ENCODE results near the gene PAQR9.
A peak's percentile ranks its signal among the peaks of the same experiment; 100 is the strongest.

The PAQR9 gene

GRCh38 chr3:142987707-142988106 lies 24.2 kb upstream of the PAQR9 start:
- ATAC-seq (ENCODE audit: insufficient read depth, low read depth), result no peak
- no peak for DNase-seq
- no peaks in the 10 kb centered on the region for H3K79me2 ChIP-seq (ENCODE audit: insufficient read depth, low read length)
- no peaks in the 10 kb centered on the region for H3K4me1 ChIP-seq (ENCODE audit: insufficient read depth, low read length)
- H3K4me2 ChIP-seq (ENCODE audit: insufficient read depth, low read length), result no peak overlapping the region
- H4K20me1 ChIP-seq (ENCODE audit: insufficient read depth, low read length), result no peaks in the 10 kb centered on the region
- H3K36me3 ChIP-seq (ENCODE audit: insufficient read depth, low read length), result no peaks in the 10 kb centered on the region
- TF ChIP-seq CTCF (IDR thresholded peaks at IDR 0.05; ENCODE audit: borderline replicate concordance, extremely low read depth, low read length, poor library complexity, severe bottlenecking) (no peak), EZH2 (IDR thresholded peaks at IDR 0.05; ENCODE audit: borderline replicate concordance, low read depth, low read length, severe bottlenecking) (no peak)
- no peak overlapping the region for H3K27ac ChIP-seq (ENCODE audit: low read length)
- H3K4me3 ChIP-seq (ENCODE audit: low read depth in 1 of 2, low read length in 2 of 2), result no peak overlapping the region
- H2AFZ ChIP-seq (ENCODE audit: low read depth, low read length), result no peak overlapping the region
- no peaks in the 10 kb centered on the region for H3K9me3 ChIP-seq (ENCODE audit: insufficient read depth, low read length, severe bottlenecking)
- H3K9ac ChIP-seq (ENCODE audit: low read depth, low read length), result no peak overlapping the region
- H3K27me3 ChIP-seq (ENCODE audit: insufficient read depth, low read length, poor library complexity), result peaks cover 3% of the 10 kb centered on the region

- H3K79me2 ChIP-seq (ENCODE audit: insufficient read depth, low read length), result no peaks in the 10 kb centered on the region
- peaks cover 3% of the 10 kb centered on the region for H3K27me3 ChIP-seq (ENCODE audit: insufficient read depth, low read length, poor library complexity)
- H3K36me3 ChIP-seq (ENCODE audit: insufficient read depth, low read length), result no peaks in the 10 kb centered on the region
- TF ChIP-seq EZH2 (IDR thresholded peaks at IDR 0.05; ENCODE audit: borderline replicate concordance, low read depth, low read length, severe bottlenecking) (no peak), CTCF (IDR thresholded peaks at IDR 0.05; ENCODE audit: borderline replicate concordance, extremely low read depth, low read length, poor library complexity, severe bottlenecking) (peak; percentile 77)
- H3K9me3 ChIP-seq (ENCODE audit: insufficient read depth, low read length, severe bottlenecking), result no peaks in the 10 kb centered on the region
- no peak for DNase-seq
- H3K4me1 ChIP-seq (ENCODE audit: insufficient read depth, low read length), result no peaks in the 10 kb centered on the region
- H3K27ac ChIP-seq (ENCODE audit: low read length), result no peak overlapping the region
- no peaks in the 10 kb centered on the region for H4K20me1 ChIP-seq (ENCODE audit: insufficient read depth, low read length)
- no peak overlapping the region for H3K9ac ChIP-seq (ENCODE audit: low read depth, low read length)
- peak; percentile 77 for ATAC-seq (ENCODE audit: insufficient read depth, low read depth)
- H3K4me2 ChIP-seq (ENCODE audit: insufficient read depth, low read length), result no peak overlapping the region
- no peak overlapping the region for H2AFZ ChIP-seq (ENCODE audit: low read depth, low read length)
- no peak overlapping the region for H3K4me3 ChIP-seq (ENCODE audit: low read depth in 1 of 2, low read length in 2 of 2)
These were observed 23.7 kb upstream of the PAQR9 start for GRCh38 chr3:142987080-142987700.

GRCh38 chr3:142984255-142984654 lies 20.8 kb upstream of the PAQR9 start:
- no peaks in the 10 kb centered on the region for H4K20me1 ChIP-seq (ENCODE audit: insufficient read depth, low read length)
- ATAC-seq (ENCODE audit: insufficient read depth, low read depth), result no peak
- TF ChIP-seq CTCF (IDR thresholded peaks at IDR 0.05; ENCODE audit: borderline replicate concordance, extremely low read depth, low read length, poor library complexity, severe bottlenecking), result no peak
- no peak for TF ChIP-seq EZH2 (IDR thresholded peaks at IDR 0.05; ENCODE audit: borderline replicate concordance, low read depth, low read length, severe bottlenecking)
- no peak overlapping the region for H2AFZ ChIP-seq (ENCODE audit: low read depth, low read length)
- no peaks in the 10 kb centered on the region for H3K9me3 ChIP-seq (ENCODE audit: insufficient read depth, low read length, severe bottlenecking)
- H3K27me3 ChIP-seq (ENCODE audit: insufficient read depth, low read length, poor library complexity), result peaks cover 13% of the 10 kb centered on the region
- H3K4me1 ChIP-seq (ENCODE audit: insufficient read depth, low read length), result no peaks in the 10 kb centered on the region
- H3K36me3 ChIP-seq (ENCODE audit: insufficient read depth, low read length), result no peaks in the 10 kb centered on the region
- no peak for DNase-seq
- no peak overlapping the region for H3K4me3 ChIP-seq (ENCODE audit: low read depth in 1 of 2, low read length in 2 of 2)
- no peak overlapping the region for H3K4me2 ChIP-seq (ENCODE audit: insufficient read depth, low read length)
- no peaks in the 10 kb centered on the region for H3K79me2 ChIP-seq (ENCODE audit: insufficient read depth, low read length)
- no peak overlapping the region for H3K27ac ChIP-seq (ENCODE audit: low read length)
- H3K9ac ChIP-seq (ENCODE audit: low read depth, low read length), result no peak overlapping the region

Data from DND-41 (cell line).